Common myeloid progenitor, CD34-positive (primary cell): ENCODE results near the gene CXCR4.

Experiments
- CTCF ChIA-PET: fragments of 350-600 bp; sonication (Branson Sonifier 250); formaldehyde crosslinking; loops from one replicate; lab custom pipeline; 2021; ENCODE audit warnings: antibody characterized with exemption; lab: Charles Lee
- POLR2A ChIA-PET: fragments of 350-600 bp; sonication (Branson Sonifier 250); formaldehyde crosslinking; loops from one replicate; lab custom pipeline; 2021; ENCODE audit warnings: antibody characterized with exemption; lab: Charles Lee
- DNase-seq, 3 donors: peaks; one replicate each; pipeline versions ENCODE4 v3.0.0 to v3.0.0-alpha.2; 2013
- H3K27ac ChIP-seq, 2 experiments: 1 replicate in 1 of 2; 2 replicates in 1 of 2; pipeline ENCODE4 v1.7.0; 2013; ENCODE audit warnings: inconsistent platforms in 2 of 2, low read length in 2 of 2, mild to moderate bottlenecking in 2 of 2, low read depth in 1 of 2, moderate library complexity in 1 of 2; ENCODE audit not compliant: severe bottlenecking in 2 of 2, insufficient read depth in 1 of 2, poor library complexity in 1 of 2
- H3K27me3 ChIP-seq, 5 experiments: replicated peaks in 2 of 5; 1 replicate in 3 of 5; 2 replicates in 2 of 5; pipeline versions ENCODE4 v1.6.1 to v1.7.0; 2013; ENCODE audit warnings: low read length in 4 of 5, mild to moderate bottlenecking in 2 of 5, moderate library complexity in 2 of 5, inconsistent platforms in 1 of 5; ENCODE audit not compliant: insufficient read depth in 5 of 5, control insufficient read depth in 4 of 5
- H3K36me3 ChIP-seq, 4 experiments: 1 replicate in 2 of 4; 2 replicates in 2 of 4; pipeline versions ENCODE4 v1.6.1 to v1.7.0; 2013; ENCODE audit warnings: low read length in 3 of 4, control low read depth in 1 of 4, mild to moderate bottlenecking in 1 of 4; ENCODE audit not compliant: control insufficient read depth in 4 of 4, insufficient read depth in 4 of 4
- H3K4me1 ChIP-seq, 4 experiments: 1 replicate in 3 of 4; 2 replicates in 1 of 4; pipeline versions ENCODE4 v1.6.1 to v1.7.1; 2013; ENCODE audit warnings: low read length in 3 of 4, mild to moderate bottlenecking in 3 of 4, control low read depth in 1 of 4, inconsistent platforms in 1 of 4, moderate library complexity in 1 of 4; ENCODE audit not compliant: control insufficient read depth in 4 of 4, insufficient read depth in 4 of 4; ENCODE audit errors: control extremely low read depth in 1 of 4
- H3K4me3 ChIP-seq, 7 experiments: 1 replicate in 4 of 7; 2 replicates in 3 of 7; pipeline versions ENCODE4 v1.5.1 to v1.7.0; 2013; ENCODE audit warnings: mild to moderate bottlenecking in 7 of 7, low read length in 6 of 7, moderate library complexity in 6 of 7, inconsistent platforms in 2 of 7, low read depth in 2 of 7, control low read depth in 1 of 7; ENCODE audit not compliant: insufficient read depth in 4 of 7, control insufficient read depth in 1 of 7; ENCODE audit errors: extremely low read depth in 1 of 7
- H3K9me3 ChIP-seq, 5 experiments: 1 replicate in 4 of 5; 2 replicates in 1 of 5; pipeline versions ENCODE4 v1.6.1 to v1.7.1; 2013; ENCODE audit warnings: low read length in 4 of 5, mild to moderate bottlenecking in 2 of 5, inconsistent platforms in 1 of 5, low read depth in 1 of 5, moderate library complexity in 1 of 5; ENCODE audit not compliant: control insufficient read depth in 4 of 5, insufficient read depth in 2 of 5; ENCODE audit errors: control extremely low read depth in 1 of 5
- WGBS: methylation state at CpG from one replicate; pipeline ENCODE4 v1.1.5; 2013; ENCODE audit not compliant: insufficient coverage; 5-methylcytosine and 5-hydroxymethylcytosine counted together

Gene CXCR4

GRCh38 chr2:136132825-136133155, 14.8 kb upstream of the CXCR4 start:
- POLR2A ChIA-PET, result no interaction called here
- no peak for DNase-seq
- CTCF ChIA-PET, result interaction anchor here (1.1 to 2.9 kb wide), 4 partner anchors 9 to 147 kb away, joined by 3 to 11 read pairs (median 4); no protein-coding TSS in a partner anchor
- no peaks in the 10 kb centered on the region for H3K36me3 ChIP-seq
- no peaks in the 10 kb centered on the region for H3K9me3 ChIP-seq
- no peaks in the 10 kb centered on the region for H3K27me3 ChIP-seq
- peaks cover 55 to 75% (median 63%) of the 10 kb centered on the region in 4 experiments for H3K4me1 ChIP-seq
- no peak overlapping the region for H3K27ac ChIP-seq
- H3K4me3 ChIP-seq, result no peak overlapping the region

GRCh38 chr2:136131961-136132824, 14.2 kb upstream of the CXCR4 start:
- ChIA-PET POLR2A (no interaction called here), CTCF (interaction anchor here (1.1 to 2.9 kb wide), 4 partner anchors 8 to 148 kb away, joined by 3 to 11 read pairs (median 4); no protein-coding TSS in a partner anchor)
- peaks cover 49 to 75% (median 60%) of the 10 kb centered on the region in 4 experiments for H3K4me1 ChIP-seq
- H3K4me3 ChIP-seq, result peak overlapping the region in 1 of 7 experiments; percentile 1
- WGBS, result 49% methylated on average over 9 of the region's 16 CpGs
- peak; percentile 50 to 79 (median 58) for DNase-seq
- no peaks in the 10 kb centered on the region for H3K27me3 ChIP-seq
- no peaks in the 10 kb centered on the region for H3K36me3 ChIP-seq
- no peaks in the 10 kb centered on the region for H3K9me3 ChIP-seq
- peak overlapping the region in 1 of 2 experiments; percentile 65 for H3K27ac ChIP-seq

DNA sequence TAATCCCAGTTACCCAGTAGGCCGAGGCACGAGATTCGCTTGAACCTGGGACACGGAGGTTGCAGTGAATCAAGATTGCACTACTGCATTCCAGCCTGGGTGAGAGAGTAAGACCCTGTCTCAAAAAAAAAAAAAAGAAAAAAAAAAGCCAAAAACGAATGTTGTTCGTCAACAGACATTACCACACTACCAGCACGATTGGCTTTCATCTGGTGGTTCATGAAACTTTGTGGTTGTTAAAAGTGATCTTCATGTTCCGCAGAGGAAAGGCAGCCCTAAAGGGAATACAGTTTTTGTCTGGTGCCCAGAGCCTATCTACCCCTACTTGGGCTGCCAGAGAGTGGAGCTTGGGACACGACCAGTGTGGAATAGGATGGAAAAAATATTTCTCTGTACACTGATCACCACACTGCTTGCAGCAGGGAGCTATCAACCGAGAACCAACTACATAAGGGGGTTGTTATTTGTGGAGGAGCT, 13.6 kb upstream of the CXCR4 start:
- no peaks in the 10 kb centered on the region for H3K27me3 ChIP-seq
- POLR2A ChIA-PET, result no interaction called here
- peak overlapping the region in 1 of 2 experiments; percentile 65 for H3K27ac ChIP-seq
- no peaks in the 10 kb centered on the region for H3K9me3 ChIP-seq
- peaks cover 49 to 75% (median 60%) of the 10 kb centered on the region in 4 experiments for H3K4me1 ChIP-seq
- WGBS, result 92% methylated on average over 2 of the region's 10 CpGs
- CTCF ChIA-PET, result interaction anchor here (1.3 to 1.7 kb wide), 3 partner anchors 10 to 134 kb away, joined by 3 to 6 read pairs (median 4); no protein-coding TSS in a partner anchor
- H3K36me3 ChIP-seq, result no peaks in the 10 kb centered on the region
- no peak overlapping the region for H3K4me3 ChIP-seq
- peak in 1 of 3 donors; percentile 53 for DNase-seq

DNA sequence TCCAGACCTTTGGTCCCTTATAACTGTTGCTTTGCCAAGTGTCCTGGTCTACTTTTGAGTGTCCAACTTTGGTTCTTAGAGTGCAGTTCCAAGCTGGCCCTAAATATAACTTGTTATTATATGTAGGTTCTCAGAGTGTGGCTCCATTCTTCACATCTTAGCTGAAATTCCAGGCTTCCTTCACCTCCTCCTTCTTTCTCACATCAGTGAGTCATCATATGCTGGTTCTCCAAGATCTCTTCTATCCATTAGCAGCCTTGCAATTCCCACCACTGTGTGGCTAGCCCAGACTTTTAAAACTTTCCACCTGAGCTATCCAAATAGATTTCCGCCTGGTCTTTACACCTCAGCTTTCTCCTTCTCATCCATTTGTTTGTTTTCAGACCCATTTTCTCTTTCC, 12.6 kb upstream of the CXCR4 start:
- ChIA-PET POLR2A (no interaction called here), CTCF (interaction anchor here (1.0 to 1.4 kb wide), 2 partner anchors 125 to 133 kb away, joined by 5 to 6 read pairs; no protein-coding TSS in a partner anchor)
- H3K4me3 ChIP-seq, result no peak overlapping the region
- no peak overlapping the region for H3K27ac ChIP-seq
- H3K9me3 ChIP-seq, result no peaks in the 10 kb centered on the region
- peaks cover 49 to 75% (median 60%) of the 10 kb centered on the region in 4 experiments for H3K4me1 ChIP-seq
- no peak for DNase-seq
- H3K36me3 ChIP-seq, result no peaks in the 10 kb centered on the region
- H3K27me3 ChIP-seq, result no peaks in the 10 kb centered on the region
- 100% methylated on average over 1 of the region's 1 CpG for WGBS

DNA sequence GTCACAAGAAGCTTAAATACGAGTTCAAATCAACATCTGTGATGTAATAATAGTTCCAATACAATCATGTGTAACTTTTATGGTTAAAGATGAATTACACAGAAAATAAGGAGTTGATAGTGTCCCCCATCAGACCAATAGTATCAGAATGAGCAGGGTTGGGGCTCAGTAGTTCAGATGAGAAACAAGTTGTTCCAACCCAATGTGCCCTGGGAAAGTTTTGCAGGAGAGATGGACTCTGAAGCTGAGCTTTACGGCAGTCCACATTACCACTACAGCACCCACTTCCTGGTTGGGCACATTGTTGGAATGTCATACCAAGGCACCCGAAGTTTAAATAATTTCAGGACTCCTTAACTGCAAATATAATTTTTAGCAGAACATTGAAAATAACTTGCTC, 12.1 kb upstream of the CXCR4 start:
- POLR2A ChIA-PET, result no interaction called here
- WGBS, result 73% methylated on average over 2 of the region's 3 CpGs
- CTCF ChIA-PET, result interaction anchor here (0.6 to 1.4 kb wide), 5 partner anchors 44 to 133 kb away, joined by 3 to 6 read pairs (median 3); no protein-coding TSS in a partner anchor
- DNase-seq, result no peak
- Histone ChIP-seq H3K27me3 (no peaks in the 10 kb centered on the region), H3K4me1 (peaks cover 49 to 75% (median 60%) of the 10 kb centered on the region in 4 experiments), H3K27ac (no peak overlapping the region), H3K4me3 (no peak overlapping the region), H3K9me3 (no peaks in the 10 kb centered on the region), H3K36me3 (no peaks in the 10 kb centered on the region)

GRCh38 chr2:136129601-136130000, 11.7 kb upstream of the CXCR4 start:
- no peaks in the 10 kb centered on the region for H3K27me3 ChIP-seq
- H3K4me3 ChIP-seq, result no peak overlapping the region
- POLR2A ChIA-PET, result no interaction called here
- H3K36me3 ChIP-seq, result no peaks in the 10 kb centered on the region
- no peaks in the 10 kb centered on the region for H3K9me3 ChIP-seq
- no peak overlapping the region for H3K27ac ChIP-seq
- CTCF ChIA-PET, result interaction anchor here (0.6 to 1.3 kb wide), 3 partner anchors 45 to 132 kb away, joined by 3 read pairs; no protein-coding TSS in a partner anchor
- peak in 2 of 3 donors; percentile 70 to 79 for DNase-seq
- peaks cover 51 to 75% (median 60%) of the 10 kb centered on the region in 4 experiments for H3K4me1 ChIP-seq
- WGBS, result 50% methylated on average over 2 of the region's 4 CpGs

- DNase-seq, result no peak
- Histone ChIP-seq H3K9me3 (no peaks in the 10 kb centered on the region), H3K27me3 (no peaks in the 10 kb centered on the region), H3K27ac (no peak overlapping the region), H3K4me1 (peaks cover 51 to 75% (median 60%) of the 10 kb centered on the region in 4 experiments), H3K36me3 (no peaks in the 10 kb centered on the region), H3K4me3 (no peak overlapping the region)
- ChIA-PET POLR2A (no interaction called here), CTCF (interaction anchor here (0.7 to 1.3 kb wide), 3 partner anchors 9 to 110 kb away, joined by 3 read pairs; no protein-coding TSS in a partner anchor)
- WGBS, result 100% methylated on average over 1 of the region's 1 CpG
Observed at GRCh38 chr2:136128905-136129304, 11.0 kb upstream of the CXCR4 start.
